Kidney glomerular epithelial cell (primary cell): ENCODE measurements around the gene SLC41A2.
A peak's percentile ranks its signal among the peaks of the same experiment; 100 is the strongest.
"Not testable (repeated sequence)": the region's sequence is repeated elsewhere in the genome, so short reads cannot be mapped to it uniquely, and the experiment has no call there.

Experiments
- DNase-seq: peaks from one replicate; lab custom pipeline; 2025; lab: John Stamatoyannopoulos, UW

The SLC41A2 gene

DNA sequence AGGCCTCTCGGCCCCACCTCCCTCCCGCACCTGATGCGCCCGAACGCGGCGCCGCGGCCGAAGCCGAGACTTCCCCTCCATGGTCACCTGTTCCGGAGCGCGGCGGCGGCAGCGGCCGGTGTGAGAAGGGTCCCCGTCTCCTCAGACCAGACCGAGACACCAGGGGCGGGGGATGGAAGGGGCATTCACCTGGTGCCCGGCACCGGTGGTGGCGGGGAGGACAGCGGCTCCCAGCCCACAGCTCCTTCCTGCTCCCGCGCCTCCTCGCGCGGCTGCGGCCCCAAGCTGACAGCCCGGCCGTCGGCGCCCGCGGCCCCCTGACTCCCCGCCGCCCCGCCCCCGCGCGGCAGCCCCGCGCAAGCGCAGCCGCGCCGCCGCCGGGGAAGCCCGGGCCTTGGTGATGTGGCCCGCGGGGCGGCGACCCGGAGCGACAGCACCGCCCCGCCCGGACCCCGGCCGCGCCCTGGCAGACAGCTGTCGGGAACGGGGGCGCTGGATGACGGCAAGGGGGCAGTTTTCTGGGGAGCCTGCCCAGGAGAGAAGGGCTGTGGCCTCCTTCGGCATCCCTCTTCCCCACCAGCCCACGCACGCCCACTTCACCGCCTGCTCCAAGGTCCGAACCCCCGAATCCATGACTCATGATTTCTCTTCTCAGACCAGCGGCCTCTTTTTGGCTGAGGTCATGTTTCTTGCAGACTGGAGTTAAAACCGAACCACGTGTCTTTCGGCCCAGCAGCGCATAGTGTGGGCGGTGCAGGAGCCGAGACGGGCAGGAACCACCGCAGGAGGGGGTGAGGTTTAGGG is at the start of gene SLC41A2:
SLC41A2 (minus strand) TSS at position 290 of the 804 bp plus-strand sequence. CDS start 29,763 bp downstream, outside the sequence.
- DNase-seq, result peak; percentile 93

DNA sequence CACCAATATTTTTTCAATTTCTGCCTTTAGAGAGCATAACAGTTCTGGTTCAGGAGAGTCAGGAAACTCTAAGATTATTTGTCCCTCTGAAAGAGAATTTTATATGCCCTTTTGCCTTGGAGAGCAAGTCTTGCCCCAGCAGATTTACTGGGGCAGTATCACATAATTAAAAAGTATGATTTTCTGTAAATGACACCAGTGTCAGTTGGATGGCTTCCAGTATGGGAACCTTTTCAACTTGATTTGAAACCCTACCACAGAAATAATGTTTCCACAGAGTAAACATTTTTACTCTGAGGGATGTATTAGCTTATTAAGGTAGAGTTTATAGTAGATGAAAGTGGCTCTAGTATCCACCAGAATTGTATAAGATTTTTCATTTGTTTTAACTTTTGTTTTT is 43.4 kb upstream of the SLC41A2 start:
- no peak for DNase-seq

GRCh38 chr12:104999347-104999685 is 41.2 kb upstream of the SLC41A2 start:
- DNase-seq, result no peak

GRCh38 chr12:104998423-104999346 is 40.6 kb upstream of the SLC41A2 start:
- no peak for DNase-seq

DNA sequence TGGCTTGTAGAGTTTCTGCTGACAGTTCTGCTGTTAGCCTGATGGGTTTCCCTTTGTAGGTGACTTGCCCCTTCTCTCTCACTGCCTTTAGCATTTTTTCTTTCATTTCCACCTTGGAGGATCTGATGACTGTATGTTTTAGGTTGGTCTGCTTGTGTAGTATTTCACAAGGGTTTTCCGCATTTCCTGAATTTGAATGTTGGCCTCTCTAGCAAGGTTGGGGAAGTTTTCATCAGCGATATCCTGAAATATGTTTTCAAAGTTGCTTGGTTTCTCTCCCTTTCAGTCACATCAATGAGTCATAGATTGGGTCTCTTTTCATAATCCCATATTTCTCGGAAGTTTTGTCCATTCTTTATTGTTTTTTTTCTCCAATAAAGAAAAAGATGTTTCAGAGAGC is 39.5 kb upstream of the SLC41A2 start:
- no peak for DNase-seq

GRCh38 chr12:104994336-104994735 is 36.2 kb upstream of the SLC41A2 start:
- no peak for DNase-seq

DNA sequence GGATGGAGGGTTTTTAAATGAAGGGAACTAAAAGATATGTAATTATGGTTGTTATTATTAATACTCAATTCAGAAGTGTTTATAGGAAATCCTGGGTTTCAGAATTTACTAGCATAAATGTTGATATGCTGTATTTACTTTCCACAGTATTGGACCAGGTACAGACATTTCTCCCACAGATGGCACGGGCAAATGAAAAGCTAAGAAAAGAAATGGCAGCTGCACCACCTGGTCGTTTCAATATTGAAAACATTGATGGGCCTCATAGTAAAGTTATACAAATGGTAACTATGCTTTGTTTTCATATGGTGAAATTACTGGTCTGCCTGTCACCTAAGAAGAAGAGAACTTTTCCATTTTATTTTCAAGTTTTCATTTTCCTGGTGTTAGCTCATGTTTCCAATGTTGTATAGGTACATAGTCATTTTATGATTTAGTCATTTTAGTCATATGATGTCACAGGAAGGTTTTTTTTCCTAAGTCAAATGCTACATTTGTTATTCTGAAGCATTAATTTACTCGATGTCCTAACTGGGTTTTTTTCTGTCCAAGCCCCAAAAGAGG is 33.6 kb upstream of the SLC41A2 start:
- DNase-seq, result no peak

DNA sequence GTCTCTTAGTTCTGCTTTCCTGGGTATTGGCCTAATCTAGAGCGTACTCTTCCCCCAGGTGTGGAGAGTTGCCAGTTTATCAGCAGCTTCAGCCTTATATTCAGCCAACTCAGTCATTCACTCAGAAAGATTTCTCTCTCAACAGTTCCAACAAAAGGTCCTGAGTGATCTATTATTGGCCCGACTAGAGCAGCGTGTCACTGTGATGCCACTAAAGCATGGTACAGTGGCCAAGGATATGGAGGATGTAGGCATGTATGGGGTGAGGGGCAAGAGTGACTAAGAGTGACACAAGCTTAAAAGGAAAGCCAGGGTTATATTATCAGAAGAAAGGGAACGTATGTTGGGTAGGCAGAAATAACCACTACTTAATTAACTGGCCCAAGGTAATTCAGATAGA is 32.9 kb upstream of the SLC41A2 start:
- DNase-seq, result no peak

DNA sequence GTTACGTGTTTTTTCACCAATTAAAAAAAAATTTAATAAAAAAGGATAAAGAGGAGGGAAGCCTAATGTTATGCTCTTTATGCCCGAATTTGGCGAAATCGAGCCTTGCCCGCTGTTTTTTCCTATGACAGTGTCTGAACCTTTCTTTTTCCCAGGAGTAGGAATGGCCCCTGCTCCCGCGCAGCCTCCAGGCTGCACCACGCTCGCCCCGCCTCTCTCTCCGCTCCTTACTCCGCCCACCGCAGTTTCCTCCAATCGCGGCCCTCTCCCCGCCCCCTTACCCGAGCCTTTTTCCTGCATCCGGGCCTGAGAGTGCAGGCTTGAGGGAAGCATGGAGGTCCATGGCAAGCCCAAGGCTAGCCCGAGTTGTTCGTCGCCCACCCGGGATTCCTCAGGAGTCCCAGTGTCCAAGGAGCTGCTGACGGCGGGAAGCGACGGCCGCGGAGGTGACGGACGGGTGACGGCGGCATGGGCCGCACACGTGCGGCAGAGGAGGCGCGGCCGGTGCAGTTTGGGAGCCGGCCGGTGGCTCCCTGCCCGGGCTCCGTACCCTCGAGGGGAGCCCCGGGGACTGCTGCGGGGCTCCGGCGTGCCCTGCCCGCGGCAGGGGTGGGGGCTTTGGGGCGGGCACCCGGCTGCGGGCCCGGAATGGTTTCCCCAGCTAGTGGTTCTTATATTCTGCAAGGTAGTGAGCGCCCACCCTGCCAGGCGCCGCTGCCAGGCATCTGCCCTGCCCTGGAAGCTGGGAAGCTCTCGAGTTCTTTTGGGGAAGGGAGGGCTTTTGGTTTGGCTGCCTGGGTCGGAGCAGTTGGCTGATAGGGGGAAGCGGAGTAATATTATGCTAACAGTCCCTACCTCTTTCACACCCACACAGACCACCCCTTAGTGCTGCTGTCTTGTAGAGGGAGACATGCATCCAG is 28.2 kb upstream of the SLC41A2 start, which contains the start of gene NOPCHAP1:
NOPCHAP1 (plus strand) TSS at position 295 of the 920 bp plus-strand sequence; CDS start at position 332, 37 bp downstream.
- DNase-seq, result peak; percentile 90

DNA sequence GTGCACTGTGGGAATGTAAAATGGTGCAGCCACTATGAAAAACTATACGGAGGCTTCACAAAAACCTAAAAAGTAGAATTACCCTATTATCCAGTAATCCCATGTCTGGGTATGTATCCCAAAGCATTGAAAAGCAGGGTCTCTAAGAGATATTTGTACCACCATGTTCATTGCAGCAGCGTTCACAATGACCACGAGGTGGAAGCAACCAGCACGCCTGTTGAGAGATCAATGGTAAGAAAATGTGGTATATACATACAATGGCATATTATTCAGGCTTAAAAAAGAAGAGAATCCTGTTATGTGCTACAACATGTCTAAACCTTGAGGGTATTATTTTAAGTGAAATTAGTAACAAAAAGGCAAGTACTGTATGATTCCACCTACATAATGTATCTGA is 27.1 kb upstream of the SLC41A2 start:
- no peak for DNase-seq

GRCh38 chr12:104977688-104978087 is 19.6 kb upstream of the SLC41A2 start:
- DNase-seq, result not testable (repeated sequence)

DNA sequence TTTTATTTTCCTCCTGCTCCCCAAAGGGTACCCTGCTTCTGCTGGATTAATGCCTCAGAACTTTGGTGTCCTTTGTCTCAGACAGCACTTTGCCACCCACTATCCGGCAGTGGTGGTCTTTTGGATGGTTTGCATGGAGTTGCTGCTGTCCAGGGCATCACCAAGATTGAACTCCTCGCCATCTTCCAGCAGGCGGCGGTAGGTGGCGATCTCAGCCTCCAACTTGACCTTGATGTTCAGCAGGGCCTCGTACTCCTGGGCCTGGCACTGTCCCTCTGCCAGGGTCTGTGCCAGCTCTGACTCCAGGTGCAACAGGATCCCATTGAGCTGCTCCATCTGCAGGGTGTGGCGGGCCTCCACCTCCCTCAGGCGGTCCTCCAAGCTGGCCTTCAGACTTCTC is 18.6 kb upstream of the SLC41A2 start:
- DNase-seq, result no peak

GRCh38 chr12:104975587-104976343 is 17.7 kb upstream of the SLC41A2 start:
- DNase-seq, result no peak

DNA sequence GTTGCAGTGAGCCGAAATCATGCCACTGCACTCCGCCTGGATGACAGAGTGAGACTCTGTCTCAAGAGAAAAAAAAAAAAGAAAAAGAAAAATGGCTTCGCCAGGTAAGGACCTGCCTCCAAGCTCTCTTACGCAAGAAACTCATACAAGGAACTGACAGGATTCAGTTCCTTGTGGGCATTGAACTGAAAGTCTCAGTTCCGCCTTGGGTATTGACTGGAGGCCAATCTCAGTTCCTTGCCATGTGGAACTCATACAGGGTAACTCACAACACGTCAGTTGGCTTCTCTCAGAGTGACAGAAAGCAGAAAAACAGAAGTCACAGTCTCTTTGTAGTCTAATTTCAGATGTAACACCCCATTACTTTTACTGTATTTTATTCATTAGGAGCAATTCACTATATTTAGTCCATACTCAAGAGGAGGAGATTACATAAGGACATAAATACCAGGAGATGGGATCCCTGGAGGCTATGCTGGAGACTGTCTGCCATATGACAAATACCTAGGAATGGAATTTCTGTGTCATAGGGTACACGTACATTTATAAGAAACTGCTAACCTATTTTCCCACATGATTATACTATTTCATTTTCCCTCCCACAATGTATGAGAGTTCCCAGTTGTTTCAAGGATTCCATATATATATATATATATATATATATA is 16.7 kb upstream of the SLC41A2 start:
- DNase-seq, result no peak

DNA sequence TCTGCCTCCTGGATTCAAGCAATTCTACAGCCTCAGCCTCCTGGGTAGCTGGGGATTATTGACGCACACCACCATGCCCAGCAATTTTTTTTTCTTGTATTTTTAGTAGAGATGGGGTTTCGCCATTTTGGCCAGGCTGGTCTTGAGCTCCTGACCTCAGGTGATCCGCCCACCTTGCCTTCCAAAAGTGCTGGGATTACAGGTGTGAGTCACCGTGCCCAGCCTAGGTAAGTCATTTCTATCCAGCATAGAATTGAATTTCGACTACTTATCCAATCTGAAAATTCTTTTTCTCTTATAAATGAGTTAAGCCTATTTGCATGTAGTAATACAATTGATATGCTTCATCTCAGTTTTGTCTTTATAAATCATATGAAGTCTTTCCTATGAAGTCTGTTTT is 15.2 kb upstream of the SLC41A2 start:
- DNase-seq, result no peak

DNA sequence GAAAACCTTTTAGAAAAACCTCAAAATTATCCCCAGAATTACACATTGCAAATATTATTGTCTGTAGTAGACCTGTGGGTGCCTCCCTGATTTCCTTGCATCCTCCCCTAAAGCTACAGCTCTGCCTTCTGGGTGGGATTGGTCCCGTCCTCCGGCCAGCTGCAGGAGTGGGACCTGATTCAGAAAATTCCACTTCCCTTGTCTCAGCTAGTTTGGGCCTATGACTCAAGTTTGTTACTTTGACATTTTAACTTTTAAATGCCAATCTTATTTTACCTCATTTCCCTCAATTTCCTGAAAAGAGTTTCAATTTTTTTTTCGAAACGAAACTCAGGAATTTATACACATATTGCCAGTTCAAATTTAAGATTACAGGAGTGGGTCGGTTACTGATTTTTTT is 13.2 kb upstream of the SLC41A2 start:
- DNase-seq, result no peak

- DNase-seq, result no peak
Measured at GRCh38 chr12:104969343-104969742, 11.3 kb upstream of the SLC41A2 start.

DNA sequence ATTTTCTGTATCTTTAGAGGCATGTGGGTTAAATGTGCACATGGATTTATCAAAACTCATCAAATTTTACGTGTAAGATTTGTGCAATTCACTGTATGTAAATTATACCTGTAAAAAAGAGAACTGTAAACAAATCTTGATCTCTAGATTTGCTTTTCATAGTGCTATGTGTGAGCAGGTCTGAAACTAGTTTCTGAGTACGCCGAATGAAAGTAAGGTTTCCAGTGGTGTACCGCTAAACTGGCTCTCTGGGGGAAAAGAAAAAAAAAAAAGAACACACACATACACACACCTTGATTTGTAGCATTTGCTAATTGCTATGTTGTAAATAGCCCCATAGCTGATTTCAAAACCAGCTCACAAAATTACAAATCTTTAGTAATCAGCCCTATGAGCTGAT is 8.6 kb upstream of the SLC41A2 start:
- DNase-seq, result no peak

GRCh38 chr12:104964856-104965205 is 6.7 kb upstream of the SLC41A2 start:
- no peak for DNase-seq

GRCh38 chr12:104964167-104964855 is 6.2 kb upstream of the SLC41A2 start:
- DNase-seq, result no peak
